ENCODE measurements around the gene GALNT17. TPM values are rescaled to one million over a fixed set of nuclear protein-coding genes. Genes with fewer than 3 reads are reported as not detected.

Gene GALNT17
- total RNA-seq, 1 experiment from 2014 or later, result not detected

DNA sequence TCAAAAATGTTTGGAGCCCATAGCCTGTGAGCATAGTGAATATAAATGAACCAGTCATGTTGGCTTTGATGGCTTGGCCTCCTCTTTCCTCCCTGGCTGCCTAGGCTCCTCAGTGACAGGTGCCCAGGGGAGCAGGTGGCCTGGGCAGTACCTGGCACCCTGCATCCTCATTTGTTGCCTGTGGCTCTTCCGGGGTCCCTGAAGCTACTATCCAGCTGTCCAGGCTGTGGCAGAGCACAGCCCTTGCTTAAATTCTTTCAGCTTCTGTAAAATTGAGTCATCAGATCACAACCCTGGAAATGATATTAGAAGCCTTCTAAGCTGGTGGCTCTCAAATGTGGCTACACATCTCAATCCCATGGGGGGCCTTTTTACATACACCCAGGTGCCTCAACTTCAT, 525.4 kb downstream of the GALNT17 start:
- BruUV-seq (replicated peaks), result no TSS peak

DNA sequence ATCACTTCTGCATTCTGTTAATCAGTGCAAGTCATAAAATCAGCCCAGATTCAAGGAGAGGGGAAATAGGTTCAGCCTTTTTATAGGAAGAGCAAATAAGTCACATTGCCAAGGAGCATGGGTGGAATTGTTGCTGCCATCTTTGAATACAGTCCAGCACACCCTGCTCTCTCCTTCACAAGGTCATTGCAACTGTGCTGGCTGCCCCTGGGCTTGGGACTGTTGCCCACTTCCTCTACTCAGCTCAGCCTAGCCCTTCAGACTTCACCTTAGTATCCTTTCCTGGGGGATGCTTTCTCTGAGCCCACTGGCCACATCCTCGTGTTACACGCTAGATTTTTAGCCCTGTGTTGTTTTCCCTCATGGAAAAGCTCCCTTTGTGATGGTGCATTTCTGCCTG, 527.7 kb downstream of the GALNT17 start:
- no peak for DNase-seq (ENCODE audit: unreplicated experiment)
- CTCF ChIA-PET, result no interaction called here
- Mint-ChIP-seq H3K4me1 (ENCODE audit: insufficient read depth, unreplicated experiment) (no peaks in the 10 kb centered on the region), H3K36me3 (ENCODE audit: insufficient read depth, unreplicated experiment) (no peaks in the 10 kb centered on the region), H3K27me3 (ENCODE audit: insufficient read depth, unreplicated experiment) (no peaks in the 10 kb centered on the region), H3K27ac (ENCODE audit: low read depth, unreplicated experiment) (no peak overlapping the region), H3K9me3 (ENCODE audit: unreplicated experiment) (peaks cover 8% of the 10 kb centered on the region), H3K4me3 (ENCODE audit: unreplicated experiment) (no peak overlapping the region)
- BruUV-seq (replicated peaks), result no TSS peak
- POLR2A ChIA-PET, result no interaction called here
- TF ChIP-seq CTCF (IDR thresholded peaks at IDR 0.05; ENCODE audit: unreplicated experiment), result no peak
- intact Hi-C loops (cut with micrococcal nuclease), result no loop called here

More for the DNA sequence above, 525.4 kb downstream of the GALNT17 start:
- DNase-seq (ENCODE audit: unreplicated experiment), result no peak
- Mint-ChIP-seq H3K36me3 (ENCODE audit: insufficient read depth, unreplicated experiment) (no peaks in the 10 kb centered on the region), H3K27ac (ENCODE audit: low read depth, unreplicated experiment) (no peak overlapping the region), H3K9me3 (ENCODE audit: unreplicated experiment) (peaks cover 7% of the 10 kb centered on the region), H3K27me3 (ENCODE audit: insufficient read depth, unreplicated experiment) (no peaks in the 10 kb centered on the region), H3K4me1 (ENCODE audit: insufficient read depth, unreplicated experiment) (no peaks in the 10 kb centered on the region), H3K4me3 (ENCODE audit: unreplicated experiment) (no peak overlapping the region)
- POLR2A ChIA-PET, result no interaction called here
- no peak for TF ChIP-seq CTCF (IDR thresholded peaks at IDR 0.05; ENCODE audit: unreplicated experiment)
- intact Hi-C loops (cut with micrococcal nuclease), result no loop called here
- CTCF ChIA-PET, result no interaction called here

- Mint-ChIP-seq H3K27me3 (ENCODE audit: insufficient read depth, unreplicated experiment) (no peaks in the 10 kb centered on the region), H3K27ac (ENCODE audit: low read depth, unreplicated experiment) (no peak overlapping the region), H3K9me3 (ENCODE audit: unreplicated experiment) (peaks cover 16% of the 10 kb centered on the region), H3K4me3 (ENCODE audit: unreplicated experiment) (no peak overlapping the region), H3K36me3 (ENCODE audit: insufficient read depth, unreplicated experiment) (no peaks in the 10 kb centered on the region), H3K4me1 (ENCODE audit: insufficient read depth, unreplicated experiment) (no peaks in the 10 kb centered on the region)
- intact Hi-C loops (cut with micrococcal nuclease), result no loop called here
- CTCF ChIA-PET, result interaction anchor here (0.7 kb wide), 1 partner anchor 107 kb away, joined by 3 read pairs; no protein-coding TSS in a partner anchor
- no peak for DNase-seq (ENCODE audit: unreplicated experiment)
- POLR2A ChIA-PET, result no interaction called here
- BruUV-seq (replicated peaks), result no TSS peak
- TF ChIP-seq CTCF (IDR thresholded peaks at IDR 0.05; ENCODE audit: unreplicated experiment), result no peak
Observed at GRCh38 chr7:71661671-71662224, 529.8 kb downstream of the GALNT17 start.

DNA sequence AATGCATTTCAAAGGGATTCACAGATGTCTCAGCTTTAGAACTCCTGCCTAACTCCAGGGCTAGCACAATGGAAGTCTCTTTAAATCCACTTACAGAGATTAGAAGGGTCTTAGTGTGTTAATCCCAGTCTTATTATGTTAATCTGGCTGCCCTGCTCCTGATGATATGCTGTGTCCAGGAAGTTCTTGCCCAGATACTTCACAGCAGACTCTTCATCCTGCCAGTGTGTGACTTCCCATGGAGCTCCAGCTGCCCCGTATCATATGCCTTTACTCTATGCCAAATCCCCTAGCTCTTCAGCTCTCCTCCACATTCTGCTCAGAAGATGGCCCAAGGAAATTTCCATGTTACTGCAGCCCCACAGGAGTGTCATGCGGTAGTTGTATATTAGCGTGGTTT, 533.8 kb downstream of the GALNT17 start:
- no peaks in the 10 kb centered on the region for H3K36me3 Mint-ChIP-seq (ENCODE audit: insufficient read depth, unreplicated experiment)
- no peaks in the 10 kb centered on the region for H3K4me1 Mint-ChIP-seq (ENCODE audit: insufficient read depth, unreplicated experiment)
- DNase-seq (ENCODE audit: unreplicated experiment), result no peak
- intact Hi-C loops (cut with micrococcal nuclease), result no loop called here
- no peaks in the 10 kb centered on the region for H3K27me3 Mint-ChIP-seq (ENCODE audit: insufficient read depth, unreplicated experiment)
- H3K9me3 Mint-ChIP-seq (ENCODE audit: unreplicated experiment), result peaks cover 16% of the 10 kb centered on the region
- no peak overlapping the region for H3K4me3 Mint-ChIP-seq (ENCODE audit: unreplicated experiment)
- BruUV-seq (replicated peaks), result no TSS peak
- no peak overlapping the region for H3K27ac Mint-ChIP-seq (ENCODE audit: low read depth, unreplicated experiment)
- TF ChIP-seq CTCF (IDR thresholded peaks at IDR 0.05; ENCODE audit: unreplicated experiment), result no peak
- ChIA-PET CTCF (no interaction called here), POLR2A (no interaction called here)

Measured in MCF 10A (cell line).